BE2C (cell line): ENCODE results near the gene FAM174B.
"Not testable (repeated sequence)": the region's sequence is repeated elsewhere in the genome, so short reads cannot be mapped to it uniquely, and the experiment has no call there.

ENCODE experiments used
- DNase-seq: peaks from one replicate; pipeline ENCODE4 v3.0.0-alpha.2; 2020
- H3K27me3 ChIP-seq: fragments of 250-450 bp; sonication (Bioruptor Pico); 2 replicates; pipeline ENCODE4 v1.5.1; 2020; ENCODE audit warnings: mild to moderate bottlenecking
- H3K36me3 ChIP-seq: fragments of 250-450 bp; sonication (Bioruptor Pico); 2 replicates; pipeline ENCODE4 v1.5.1; 2020; ENCODE audit warnings: mild to moderate bottlenecking
- H3K4me1 ChIP-seq: fragments of 250-450 bp; sonication (Bioruptor Pico); 2 replicates; pipeline ENCODE4 v1.5.1; 2020
- H3K4me3 ChIP-seq: 2 replicates; pipeline ENCODE4 v1.5.1; 2011; ENCODE audit warnings: low read depth, low read length
- H3K9me3 ChIP-seq: fragments of 250-450 bp; sonication (Bioruptor Pico); 2 replicates; pipeline ENCODE4 v1.5.1; 2020
- CTCF ChIP-seq: IDR thresholded peaks from 2 replicates; pipeline ENCODE4 v1.5.1; 2012; ENCODE audit warnings: mild to moderate bottlenecking, low read depth, low read length

Gene FAM174B

GRCh38 chr15:92612891-92613290, 42.7 kb downstream of the FAM174B start:
- TF ChIP-seq CTCF: no peak
- peaks cover 12% of the 10 kb centered on the region for H3K4me1 ChIP-seq
- no peaks in the 10 kb centered on the region for H3K9me3 ChIP-seq
- no peak for DNase-seq
- H3K4me3 ChIP-seq: no peak overlapping the region
- no peaks in the 10 kb centered on the region for H3K36me3 ChIP-seq
- H3K27me3 ChIP-seq: no peaks in the 10 kb centered on the region

GRCh38 chr15:92611995-92612745, 43.4 kb downstream of the FAM174B start:
- TF ChIP-seq CTCF: 0 out of 2 replicates have a peak, but pooled peaks have one; percentile 6
- no peak for DNase-seq
- no peak overlapping the region for H3K4me3 ChIP-seq
- H3K4me1 ChIP-seq: peaks cover 6% of the 10 kb centered on the region
- no peaks in the 10 kb centered on the region for H3K9me3 ChIP-seq
- no peaks in the 10 kb centered on the region for H3K27me3 ChIP-seq
- H3K36me3 ChIP-seq: no peaks in the 10 kb centered on the region

- no peak for TF ChIP-seq CTCF
- Histone ChIP-seq H3K4me3 (no peak overlapping the region), H3K9me3 (no peaks in the 10 kb centered on the region), H3K4me1 (no peaks in the 10 kb centered on the region), H3K36me3 (no peaks in the 10 kb centered on the region), H3K27me3 (no peaks in the 10 kb centered on the region)
- DNase-seq: no peak
Measured at GRCh38 chr15:92611150-92611549, 44.4 kb downstream of the FAM174B start.

GRCh38 chr15:92610101-92610520, 45.5 kb downstream of the FAM174B start:
- Histone ChIP-seq H3K9me3 (no peaks in the 10 kb centered on the region), H3K4me1 (no peaks in the 10 kb centered on the region), H3K27me3 (no peaks in the 10 kb centered on the region), H3K4me3 (no peak overlapping the region), H3K36me3 (no peaks in the 10 kb centered on the region)
- no peak for TF ChIP-seq CTCF
- no peak for DNase-seq

- TF ChIP-seq CTCF: no peak
- H3K36me3 ChIP-seq: no peaks in the 10 kb centered on the region
- DNase-seq: no peak
- no peaks in the 10 kb centered on the region for H3K9me3 ChIP-seq
- H3K4me3 ChIP-seq: no peak overlapping the region
- no peaks in the 10 kb centered on the region for H3K4me1 ChIP-seq
- no peaks in the 10 kb centered on the region for H3K27me3 ChIP-seq
Measured at GRCh38 chr15:92608866-92609700, 46.5 kb downstream of the FAM174B start.

- not testable (repeated sequence) for DNase-seq, H3K9me3 ChIP-seq, H3K36me3 ChIP-seq, H3K27me3 ChIP-seq, H3K4me1 ChIP-seq, H3K4me3 ChIP-seq
Measured at GRCh38 chr15:92606836-92607150, 48.8 kb downstream of the FAM174B start.
